HL-60/S4 treated with retinoic acid at 250 ng/mL for 4 days and 3 days (cell line): ENCODE measurements around the gene NEK4.
"Not testable (repeated sequence)": the region's sequence is repeated elsewhere in the genome, so short reads cannot be mapped to it uniquely, and the experiment has no call there.

Experiments
- in situ Hi-C: fragments of 300-500 bp; cut with MboI; formaldehyde crosslinking; loops from 2 replicates; pipeline ENCODE4 v1.7.0; 2022; ENCODE audit warnings: low sequenced_read_pairs

NEK4 gene

GRCh38 chr3:52779837-52780585 is 9.3 kb upstream of the NEK4 start:
- in situ Hi-C loops: no loop called here

GRCh38 chr3:52779011-52779836 is 8.5 kb upstream of the NEK4 start:
- in situ Hi-C loops: no loop called here

- in situ Hi-C loops: no loop called here
Measured at GRCh38 chr3:52777959-52778805, 7.4 kb upstream of the NEK4 start.

- in situ Hi-C loops: no loop called here
Measured at GRCh38 chr3:52777127-52777958, 6.6 kb upstream of the NEK4 start, which contains the start of gene ITIH1. TSS of gene ITIH1 (plus strand) at chr3:52777599. CDS start at chr3:52777616, 17 bp downstream.

- in situ Hi-C loops: not testable (repeated sequence)
Measured at GRCh38 chr3:52776486-52776885, 5.7 kb upstream of the NEK4 start.

GRCh38 chr3:52775877-52776276 is 5.1 kb upstream of the NEK4 start:
- in situ Hi-C loops: no loop called here

GRCh38 chr3:52774901-52775864 is 4.4 kb upstream of the NEK4 start:
- in situ Hi-C loops: no loop called here

GRCh38 chr3:52774066-52774713 is 3.5 kb upstream of the NEK4 start:
- in situ Hi-C loops: no loop called here

GRCh38 chr3:52773361-52774065 is 2.8 kb upstream of the NEK4 start:
- in situ Hi-C loops: no loop called here

GRCh38 chr3:52771702-52772101 is 962 bp upstream of the NEK4 start:
- in situ Hi-C loops: no loop called here

- in situ Hi-C loops: no loop called here
Measured at GRCh38 chr3:52771334-52771681, 568 bp upstream of the NEK4 start.

- in situ Hi-C loops: no loop called here
Measured at GRCh38 chr3:52769786-52770455, 819 bp downstream of the NEK4 start.

- in situ Hi-C loops: no loop called here
Measured at GRCh38 chr3:52763466-52763865, 7.3 kb downstream of the NEK4 start.

GRCh38 chr3:52756141-52756540 is 14.6 kb downstream of the NEK4 start:
- in situ Hi-C loops: no loop called here

GRCh38 chr3:52754373-52754772 is 16.4 kb downstream of the NEK4 start:
- in situ Hi-C loops: no loop called here

GRCh38 chr3:52752045-52752660 is 18.6 kb downstream of the NEK4 start:
- in situ Hi-C loops: no loop called here

- in situ Hi-C loops: loop anchor here (25.0 kb wide), 1 partner anchor 319 kb away; no protein-coding TSS in a partner anchor
Measured at GRCh38 chr3:52743721-52744120, 27.0 kb downstream of the NEK4 start.
